ENCODE data around the gene AP3B1.

DNA sequence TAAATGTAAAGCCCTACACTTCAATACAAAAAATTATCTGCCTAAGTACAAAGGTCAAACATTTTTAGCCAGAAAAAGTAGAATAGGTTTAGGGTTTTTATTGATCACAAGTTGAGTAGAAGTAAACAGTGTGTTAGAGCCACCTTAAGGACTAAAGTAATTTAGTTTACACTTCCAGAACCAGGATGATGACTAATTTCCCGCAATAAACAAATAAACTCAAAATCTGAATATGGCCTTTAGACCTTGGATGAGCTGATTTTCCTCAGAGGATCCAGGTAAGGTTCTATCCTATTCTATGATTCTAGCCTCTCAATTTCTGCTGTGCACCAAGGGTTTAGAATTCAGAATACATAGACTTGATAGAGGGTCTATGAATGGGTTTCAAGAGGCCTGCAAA is 338.9 kb downstream of the AP3B1 start:
- TF ChIP-seq, protein P1, sequence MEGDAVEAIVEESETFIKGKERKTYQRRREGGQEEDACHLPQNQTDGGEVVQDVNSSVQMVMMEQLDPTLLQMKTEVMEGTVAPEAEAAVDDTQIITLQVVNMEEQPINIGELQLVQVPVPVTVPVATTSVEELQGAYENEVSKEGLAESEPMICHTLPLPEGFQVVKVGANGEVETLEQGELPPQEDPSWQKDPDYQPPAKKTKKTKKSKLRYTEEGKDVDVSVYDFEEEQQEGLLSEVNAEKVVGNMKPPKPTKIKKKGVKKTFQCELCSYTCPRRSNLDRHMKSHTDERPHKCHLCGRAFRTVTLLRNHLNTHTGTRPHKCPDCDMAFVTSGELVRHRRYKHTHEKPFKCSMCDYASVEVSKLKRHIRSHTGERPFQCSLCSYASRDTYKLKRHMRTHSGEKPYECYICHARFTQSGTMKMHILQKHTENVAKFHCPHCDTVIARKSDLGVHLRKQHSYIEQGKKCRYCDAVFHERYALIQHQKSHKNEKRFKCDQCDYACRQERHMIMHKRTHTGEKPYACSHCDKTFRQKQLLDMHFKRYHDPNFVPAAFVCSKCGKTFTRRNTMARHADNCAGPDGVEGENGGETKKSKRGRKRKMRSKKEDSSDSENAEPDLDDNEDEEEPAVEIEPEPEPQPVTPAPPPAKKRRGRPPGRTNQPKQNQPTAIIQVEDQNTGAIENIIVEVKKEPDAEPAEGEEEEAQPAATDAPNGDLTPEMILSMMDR (conservative IDR thresholded peaks at IDR 0.05; ENCODE audit: low read depth in 2 of 2) = no peak
- TF ChIP-seq EZH2phosphoT487 (IDR thresholded peaks at IDR 0.05; ENCODE audit: unreplicated experiment) (no peak), POLR2AphosphoS5 (IDR thresholded peaks at IDR 0.05; ENCODE audit: low read depth) (no peak), EZH2 (IDR thresholded peaks at IDR 0.05; ENCODE audit: low read depth, unreplicated experiment) (no peak), JUNB (IDR thresholded peaks at IDR 0.05; ENCODE audit: unreplicated experiment) (no peak), NANOG (IDR thresholded peaks at IDR 0.05; ENCODE audit: borderline replicate concordance) (no peak), ZNF331 (CRISPR knock-in tag; IDR thresholded peaks at IDR 0.05; ENCODE audit: low read depth) (no peak), CREB1 (CRISPR knock-in tag; IDR thresholded peaks at IDR 0.05; ENCODE audit: low read depth) (no peak), STAT1 (IDR thresholded peaks at IDR 0.05; ENCODE audit: unreplicated experiment) (no peak)
- TF ChIP-seq, protein P2, sequence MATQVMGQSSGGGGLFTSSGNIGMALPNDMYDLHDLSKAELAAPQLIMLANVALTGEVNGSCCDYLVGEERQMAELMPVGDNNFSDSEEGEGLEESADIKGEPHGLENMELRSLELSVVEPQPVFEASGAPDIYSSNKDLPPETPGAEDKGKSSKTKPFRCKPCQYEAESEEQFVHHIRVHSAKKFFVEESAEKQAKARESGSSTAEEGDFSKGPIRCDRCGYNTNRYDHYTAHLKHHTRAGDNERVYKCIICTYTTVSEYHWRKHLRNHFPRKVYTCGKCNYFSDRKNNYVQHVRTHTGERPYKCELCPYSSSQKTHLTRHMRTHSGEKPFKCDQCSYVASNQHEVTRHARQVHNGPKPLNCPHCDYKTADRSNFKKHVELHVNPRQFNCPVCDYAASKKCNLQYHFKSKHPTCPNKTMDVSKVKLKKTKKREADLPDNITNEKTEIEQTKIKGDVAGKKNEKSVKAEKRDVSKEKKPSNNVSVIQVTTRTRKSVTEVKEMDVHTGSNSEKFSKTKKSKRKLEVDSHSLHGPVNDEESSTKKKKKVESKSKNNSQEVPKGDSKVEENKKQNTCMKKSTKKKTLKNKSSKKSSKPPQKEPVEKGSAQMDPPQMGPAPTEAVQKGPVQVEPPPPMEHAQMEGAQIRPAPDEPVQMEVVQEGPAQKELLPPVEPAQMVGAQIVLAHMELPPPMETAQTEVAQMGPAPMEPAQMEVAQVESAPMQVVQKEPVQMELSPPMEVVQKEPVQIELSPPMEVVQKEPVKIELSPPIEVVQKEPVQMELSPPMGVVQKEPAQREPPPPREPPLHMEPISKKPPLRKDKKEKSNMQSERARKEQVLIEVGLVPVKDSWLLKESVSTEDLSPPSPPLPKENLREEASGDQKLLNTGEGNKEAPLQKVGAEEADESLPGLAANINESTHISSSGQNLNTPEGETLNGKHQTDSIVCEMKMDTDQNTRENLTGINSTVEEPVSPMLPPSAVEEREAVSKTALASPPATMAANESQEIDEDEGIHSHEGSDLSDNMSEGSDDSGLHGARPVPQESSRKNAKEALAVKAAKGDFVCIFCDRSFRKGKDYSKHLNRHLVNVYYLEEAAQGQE (IDR thresholded peaks at IDR 0.05; ENCODE audit: unreplicated experiment) = no peak
- TF ChIP-seq, protein P3, sequence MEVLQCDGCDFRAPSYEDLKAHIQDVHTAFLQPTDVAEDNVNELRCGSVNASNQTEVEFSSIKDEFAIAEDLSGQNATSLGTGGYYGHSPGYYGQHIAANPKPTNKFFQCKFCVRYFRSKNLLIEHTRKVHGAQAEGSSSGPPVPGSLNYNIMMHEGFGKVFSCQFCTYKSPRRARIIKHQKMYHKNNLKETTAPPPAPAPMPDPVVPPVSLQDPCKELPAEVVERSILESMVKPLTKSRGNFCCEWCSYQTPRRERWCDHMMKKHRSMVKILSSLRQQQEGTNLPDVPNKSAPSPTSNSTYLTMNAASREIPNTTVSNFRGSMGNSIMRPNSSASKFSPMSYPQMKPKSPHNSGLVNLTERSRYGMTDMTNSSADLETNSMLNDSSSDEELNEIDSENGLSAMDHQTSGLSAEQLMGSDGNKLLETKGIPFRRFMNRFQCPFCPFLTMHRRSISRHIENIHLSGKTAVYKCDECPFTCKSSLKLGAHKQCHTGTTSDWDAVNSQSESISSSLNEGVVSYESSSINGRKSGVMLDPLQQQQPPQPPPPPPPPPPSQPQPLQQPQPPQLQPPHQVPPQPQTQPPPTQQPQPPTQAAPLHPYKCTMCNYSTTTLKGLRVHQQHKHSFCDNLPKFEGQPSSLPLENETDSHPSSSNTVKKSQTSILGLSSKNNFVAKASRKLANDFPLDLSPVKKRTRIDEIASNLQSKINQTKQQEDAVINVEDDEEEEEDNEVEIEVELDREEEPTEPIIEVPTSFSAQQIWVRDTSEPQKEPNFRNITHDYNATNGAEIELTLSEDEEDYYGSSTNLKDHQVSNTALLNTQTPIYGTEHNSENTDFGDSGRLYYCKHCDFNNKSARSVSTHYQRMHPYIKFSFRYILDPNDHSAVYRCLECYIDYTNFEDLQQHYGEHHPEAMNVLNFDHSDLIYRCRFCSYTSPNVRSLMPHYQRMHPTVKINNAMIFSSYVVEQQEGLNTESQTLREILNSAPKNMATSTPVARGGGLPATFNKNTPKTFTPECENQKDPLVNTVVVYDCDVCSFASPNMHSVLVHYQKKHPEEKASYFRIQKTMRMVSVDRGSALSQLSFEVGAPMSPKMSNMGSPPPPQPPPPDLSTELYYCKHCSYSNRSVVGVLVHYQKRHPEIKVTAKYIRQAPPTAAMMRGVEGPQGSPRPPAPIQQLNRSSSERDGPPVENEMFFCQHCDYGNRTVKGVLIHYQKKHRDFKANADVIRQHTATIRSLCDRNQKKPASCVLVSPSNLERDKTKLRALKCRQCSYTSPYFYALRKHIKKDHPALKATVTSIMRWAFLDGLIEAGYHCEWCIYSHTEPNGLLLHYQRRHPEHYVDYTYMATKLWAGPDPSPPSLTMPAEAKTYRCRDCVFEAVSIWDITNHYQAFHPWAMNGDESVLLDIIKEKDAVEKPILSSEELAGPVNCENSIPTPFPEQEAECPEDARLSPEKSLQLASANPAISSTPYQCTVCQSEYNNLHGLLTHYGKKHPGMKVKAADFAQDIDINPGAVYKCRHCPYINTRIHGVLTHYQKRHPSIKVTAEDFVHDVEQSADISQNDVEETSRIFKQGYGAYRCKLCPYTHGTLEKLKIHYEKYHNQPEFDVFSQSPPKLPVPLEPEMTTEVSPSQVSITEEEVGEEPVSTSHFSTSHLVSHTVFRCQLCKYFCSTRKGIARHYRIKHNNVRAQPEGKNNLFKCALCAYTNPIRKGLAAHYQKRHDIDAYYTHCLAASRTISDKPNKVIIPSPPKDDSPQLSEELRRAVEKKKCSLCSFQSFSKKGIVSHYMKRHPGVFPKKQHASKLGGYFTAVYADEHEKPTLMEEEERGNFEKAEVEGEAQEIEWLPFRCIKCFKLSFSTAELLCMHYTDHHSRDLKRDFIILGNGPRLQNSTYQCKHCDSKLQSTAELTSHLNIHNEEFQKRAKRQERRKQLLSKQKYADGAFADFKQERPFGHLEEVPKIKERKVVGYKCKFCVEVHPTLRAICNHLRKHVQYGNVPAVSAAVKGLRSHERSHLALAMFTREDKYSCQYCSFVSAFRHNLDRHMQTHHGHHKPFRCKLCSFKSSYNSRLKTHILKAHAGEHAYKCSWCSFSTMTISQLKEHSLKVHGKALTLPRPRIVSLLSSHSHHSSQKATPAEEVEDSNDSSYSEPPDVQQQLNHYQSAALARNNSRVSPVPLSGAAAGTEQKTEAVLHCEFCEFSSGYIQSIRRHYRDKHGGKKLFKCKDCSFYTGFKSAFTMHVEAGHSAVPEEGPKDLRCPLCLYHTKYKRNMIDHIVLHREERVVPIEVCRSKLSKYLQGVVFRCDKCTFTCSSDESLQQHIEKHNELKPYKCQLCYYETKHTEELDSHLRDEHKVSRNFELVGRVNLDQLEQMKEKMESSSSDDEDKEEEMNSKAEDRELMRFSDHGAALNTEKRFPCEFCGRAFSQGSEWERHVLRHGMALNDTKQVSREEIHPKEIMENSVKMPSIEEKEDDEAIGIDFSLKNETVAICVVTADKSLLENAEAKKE (CRISPR knock-in tag; IDR thresholded peaks at IDR 0.05) = no peak

Data from GM23338 (cell line).